Esophagus (tissue), 2 donors: Measurements from ENCODE around the gene ROBO2. TPM values are rescaled to one million over a fixed set of nuclear protein-coding genes. Genes with fewer than 3 reads are reported as not detected.

Source experiments
- H3K27ac ChIP-seq, 2 donors: one replicate each; pipeline ENCODE4 v1.5.1; 2013; ENCODE audit warnings: low read depth in 2 of 2, mild to moderate bottlenecking in 2 of 2, inconsistent platforms in 1 of 2, low read length in 1 of 2, moderate library complexity in 1 of 2
- H3K27me3 ChIP-seq, 2 donors: one replicate each; pipeline ENCODE4 v1.6.1; 2013; ENCODE audit warnings: low read length in 2 of 2, control low read depth in 1 of 2, mild to moderate bottlenecking in 1 of 2; ENCODE audit not compliant: insufficient read depth in 2 of 2, control insufficient read depth in 1 of 2
- H3K36me3 ChIP-seq, 2 donors: one replicate each; pipeline ENCODE4 v1.6.1; 2013; ENCODE audit warnings: low read length in 1 of 2; ENCODE audit not compliant: control insufficient read depth in 2 of 2, insufficient read depth in 2 of 2
- H3K4me1 ChIP-seq, 2 donors: one replicate each; pipeline ENCODE4 v1.6.1; 2013; ENCODE audit warnings: low read length in 1 of 2; ENCODE audit not compliant: control insufficient read depth in 2 of 2, insufficient read depth in 2 of 2
- H3K4me3 ChIP-seq, 2 donors: one replicate each; pipeline ENCODE4 v1.5.1; 2013; ENCODE audit warnings: low read length in 2 of 2, mild to moderate bottlenecking in 2 of 2, low read depth in 1 of 2, moderate library complexity in 1 of 2
- H3K9me3 ChIP-seq, 2 donors: one replicate each; pipeline ENCODE4 v1.6.1; 2013; ENCODE audit warnings: mild to moderate bottlenecking in 2 of 2, low read depth in 1 of 2, low read length in 1 of 2, moderate library complexity in 1 of 2; ENCODE audit not compliant: control insufficient read depth in 2 of 2, insufficient read depth in 1 of 2
- WGBS, 2 donors: extraction: QIAGEN DNeasy Blood & Tissue Kit; methylation state at CpG; one replicate each; pipeline ENCODE4 v1.1.7; 2013; 5-methylcytosine and 5-hydroxymethylcytosine counted together
- polyA plus RNA-seq, 2 donors: library from polyadenylated mRNA; stranded (reverse); fragments of 200-250 nt; gene quantifications; one replicate each; pipeline ENCODE4 v1.2.3, GENCODE V29; 2013
- donor health status: healthy with polysubstance abuse.
- donor health status: Bipolar disorder and iron deficiency.

The ROBO2 gene
- polyA plus RNA-seq, 2 donors: 1.4 to 2.4 TPM

DNA sequence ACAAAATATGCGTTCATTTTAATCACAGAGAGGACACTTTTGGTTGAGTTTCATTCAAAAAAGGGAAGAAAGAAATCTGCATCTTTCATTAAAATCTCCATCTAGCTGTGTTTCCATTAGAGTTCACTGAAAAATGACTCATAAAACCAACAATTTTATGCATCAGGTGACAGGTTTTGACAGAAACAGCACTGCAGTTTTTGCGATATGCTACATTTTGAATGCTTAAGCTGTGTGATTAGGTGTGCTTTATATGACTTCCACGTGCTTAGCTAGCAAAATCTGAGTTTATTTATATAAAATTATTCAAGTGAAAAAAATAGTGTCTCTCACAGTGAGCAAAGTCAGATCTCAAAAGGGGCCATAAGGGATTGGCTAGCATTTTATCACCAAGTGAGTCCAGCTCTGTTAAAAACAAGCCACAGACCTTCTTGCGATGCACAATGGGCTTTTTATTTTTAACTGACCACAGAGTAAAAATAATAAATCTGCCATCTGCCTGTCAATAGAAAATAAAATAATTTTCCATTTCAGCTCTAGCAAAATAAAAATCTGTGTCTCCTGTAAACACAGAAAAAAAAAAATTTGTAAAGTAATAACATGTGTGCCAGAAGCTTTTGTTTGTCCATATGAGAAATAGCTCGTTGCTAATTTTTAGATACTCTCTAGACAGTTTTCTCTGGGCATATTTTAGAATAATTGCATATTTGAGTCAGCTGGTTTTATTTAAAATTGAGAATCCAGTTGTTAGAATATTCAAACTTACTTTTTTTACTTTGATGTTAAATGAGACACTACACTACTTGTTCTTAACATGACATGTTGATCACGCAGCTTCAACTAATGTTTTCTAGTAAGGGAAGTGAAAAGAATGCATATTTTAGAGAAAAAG lies 409.8 kb downstream of the ROBO2 start:
- Histone ChIP-seq H3K9me3 (no peaks in the 10 kb centered on the region), H3K4me3 (no peak overlapping the region)
- 55 to 62% methylated on average over 6 of the region's 6 CpGs for WGBS, 2 donors

DNA sequence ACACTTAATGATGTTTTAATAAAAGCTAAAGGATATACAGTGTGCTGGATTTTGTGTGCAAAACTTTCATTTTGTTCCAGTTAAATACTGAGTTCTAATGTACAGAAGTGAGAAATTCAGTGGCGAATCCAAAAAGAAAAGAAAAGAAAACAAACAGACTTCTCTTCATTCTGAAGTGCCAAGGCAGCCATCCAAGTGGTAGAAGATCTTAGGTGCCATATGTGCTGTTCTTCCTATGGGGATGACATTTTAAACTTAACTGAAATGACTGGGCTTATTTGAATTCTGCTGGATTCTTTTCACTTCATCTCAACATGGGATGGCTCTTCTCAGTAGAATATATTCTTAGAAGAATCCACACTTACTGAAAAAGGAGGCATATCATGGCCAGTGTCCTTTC lies 416.5 kb downstream of the ROBO2 start:
- Histone ChIP-seq H3K27me3 (no peaks in the 10 kb centered on the region), H3K4me3 (no peak overlapping the region), H3K27ac (no peak overlapping the region), H3K4me1 (no peaks in the 10 kb centered on the region), H3K9me3 (no peaks in the 10 kb centered on the region), H3K36me3 (no peaks in the 10 kb centered on the region)
- 0 to 26% methylated on average over 1 of the region's 1 CpG for WGBS, 2 donors

More for the DNA sequence above, 409.8 kb downstream of the ROBO2 start:
- no peaks in the 10 kb centered on the region for H3K36me3 ChIP-seq
- H3K4me1 ChIP-seq: no peaks in the 10 kb centered on the region
- H3K27me3 ChIP-seq: no peaks in the 10 kb centered on the region
- H3K27ac ChIP-seq: no peak overlapping the region

DNA sequence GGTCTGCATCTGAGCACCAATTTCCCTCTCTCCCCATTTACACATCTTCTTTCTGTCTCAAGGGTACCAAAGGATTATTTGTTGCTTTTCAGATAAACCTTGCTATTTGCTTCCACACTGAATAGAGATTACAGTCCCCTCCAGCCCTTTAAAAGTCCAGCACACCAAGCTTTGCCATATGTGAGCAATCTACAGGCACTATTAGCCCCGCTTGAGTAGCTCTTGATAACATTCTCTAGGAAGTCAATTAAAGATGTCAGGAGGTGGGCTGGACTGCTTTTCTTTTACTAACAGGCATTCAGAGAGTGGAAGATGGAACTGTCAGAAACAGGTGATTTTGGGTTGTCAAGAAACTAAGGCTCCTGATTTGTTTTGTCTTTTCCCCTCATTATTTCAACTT lies 417.0 kb downstream of the ROBO2 start:
- H3K4me1 ChIP-seq: no peaks in the 10 kb centered on the region
- no peak overlapping the region for H3K27ac ChIP-seq
- no peaks in the 10 kb centered on the region for H3K27me3 ChIP-seq
- no peak overlapping the region for H3K4me3 ChIP-seq
- WGBS, 2 donors: 82 to 83% methylated on average over 1 of the region's 1 CpG
- no peaks in the 10 kb centered on the region for H3K9me3 ChIP-seq
- no peaks in the 10 kb centered on the region for H3K36me3 ChIP-seq

DNA sequence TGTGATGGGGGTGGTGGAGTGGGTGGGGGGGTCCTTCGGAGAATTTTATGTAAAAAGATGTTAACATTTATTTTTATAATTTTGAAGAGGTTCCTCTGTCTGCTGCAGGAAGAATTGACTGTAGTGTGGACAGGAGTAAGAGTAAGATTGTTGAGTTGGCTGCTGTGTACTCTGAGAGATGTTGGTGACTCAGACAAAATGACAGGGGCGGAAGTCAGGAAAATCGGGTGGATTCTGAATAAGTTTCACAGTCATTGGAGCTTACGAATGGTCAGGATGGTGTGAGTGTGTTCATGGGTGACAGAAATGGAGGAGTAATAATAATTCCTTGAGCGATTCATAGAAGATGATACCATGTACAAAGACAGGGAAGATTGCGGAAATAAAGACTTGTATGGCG lies 420.0 kb downstream of the ROBO2 start:
- H3K4me1 ChIP-seq: no peaks in the 10 kb centered on the region
- no peak overlapping the region for H3K27ac ChIP-seq
- H3K4me3 ChIP-seq: no peak overlapping the region
- H3K27me3 ChIP-seq: no peaks in the 10 kb centered on the region
- 87 to 91% methylated on average over 7 of the region's 7 CpGs for WGBS, 2 donors
- H3K36me3 ChIP-seq: no peaks in the 10 kb centered on the region
- no peaks in the 10 kb centered on the region for H3K9me3 ChIP-seq

DNA sequence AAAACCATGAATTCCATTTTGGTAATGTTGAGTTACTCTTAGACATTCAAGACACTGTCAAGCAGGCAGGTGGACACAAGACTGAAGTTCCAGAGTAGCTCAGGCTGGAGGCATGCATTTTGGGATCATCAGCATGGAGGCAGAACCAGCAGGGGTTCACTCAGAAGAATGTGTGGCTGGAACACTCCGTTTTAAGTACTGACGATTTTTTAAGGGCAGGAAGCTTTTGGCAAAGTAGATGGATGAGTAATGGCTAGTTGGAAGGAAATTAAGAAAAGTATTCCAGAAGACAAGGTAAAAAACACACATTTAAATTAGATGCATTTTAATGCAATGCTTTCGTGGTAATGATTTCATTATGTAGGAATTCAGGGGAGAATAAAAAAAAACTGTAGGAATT lies 420.4 kb downstream of the ROBO2 start:
- H3K4me3 ChIP-seq: no peak overlapping the region
- H3K36me3 ChIP-seq: no peaks in the 10 kb centered on the region
- H3K9me3 ChIP-seq: no peaks in the 10 kb centered on the region
- 41 to 55% methylated on average over 3 of the region's 3 CpGs for WGBS, 2 donors
- no peak overlapping the region for H3K27ac ChIP-seq
- no peaks in the 10 kb centered on the region for H3K27me3 ChIP-seq
- H3K4me1 ChIP-seq: no peaks in the 10 kb centered on the region

DNA sequence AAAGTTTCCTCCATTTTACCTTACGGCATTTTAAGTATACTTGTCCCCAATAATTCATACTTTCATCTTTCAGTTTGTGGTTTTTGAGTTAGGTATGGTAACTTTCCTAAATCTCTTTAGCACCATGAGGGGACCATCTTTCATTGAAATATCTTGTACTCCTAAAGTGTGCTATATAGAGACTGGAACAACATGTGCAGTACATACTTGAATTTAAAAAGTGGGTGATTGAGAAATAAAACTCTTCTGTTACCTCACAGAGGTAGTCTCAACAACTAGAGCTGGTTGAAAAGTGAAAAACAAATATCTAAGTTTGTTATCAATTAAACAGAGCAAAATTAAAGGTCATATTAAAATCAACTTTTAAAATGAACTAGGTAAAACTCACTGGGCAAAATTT lies 423.1 kb downstream of the ROBO2 start:
- no peaks in the 10 kb centered on the region for H3K9me3 ChIP-seq
- H3K4me1 ChIP-seq: no peaks in the 10 kb centered on the region
- WGBS, 2 donors: 0 to 42% methylated on average over 1 of the region's 1 CpG
- H3K27me3 ChIP-seq: no peaks in the 10 kb centered on the region
- H3K4me3 ChIP-seq: no peak overlapping the region
- no peak overlapping the region for H3K27ac ChIP-seq
- no peaks in the 10 kb centered on the region for H3K36me3 ChIP-seq

DNA sequence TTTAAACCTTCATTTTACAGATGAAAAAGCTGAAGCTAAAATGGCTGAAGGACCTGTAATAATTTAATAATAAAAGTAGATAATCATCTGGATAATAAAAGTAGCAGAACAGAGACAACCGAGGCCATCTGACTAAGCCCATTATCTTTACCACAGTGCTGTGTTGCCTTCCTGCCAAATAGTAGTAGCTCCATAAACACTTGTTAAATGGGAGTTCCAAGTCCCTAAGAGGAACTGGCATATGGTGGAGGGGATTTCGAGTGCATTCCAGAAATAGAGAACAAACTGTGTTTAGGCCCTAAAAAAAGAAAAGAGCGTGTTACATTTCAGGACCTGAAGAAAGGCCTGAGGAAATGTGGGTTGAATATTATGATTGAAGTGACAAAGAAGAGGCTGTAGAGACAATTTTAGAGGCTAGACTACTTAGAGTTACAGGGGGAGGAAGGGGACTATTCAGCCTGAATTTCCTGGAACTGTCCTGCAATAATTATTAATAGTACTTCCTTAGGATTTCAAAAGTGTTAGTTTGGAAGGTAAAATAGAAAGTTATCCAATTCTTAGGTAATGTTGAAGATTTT lies 424.3 kb downstream of the ROBO2 start:
- no peak overlapping the region for H3K27ac ChIP-seq
- no peaks in the 10 kb centered on the region for H3K27me3 ChIP-seq
- no peak overlapping the region for H3K4me3 ChIP-seq
- H3K4me1 ChIP-seq: no peaks in the 10 kb centered on the region
- no peaks in the 10 kb centered on the region for H3K9me3 ChIP-seq
- H3K36me3 ChIP-seq: no peaks in the 10 kb centered on the region
- 39 to 52% methylated on average over 3 of the region's 3 CpGs for WGBS, 2 donors

DNA sequence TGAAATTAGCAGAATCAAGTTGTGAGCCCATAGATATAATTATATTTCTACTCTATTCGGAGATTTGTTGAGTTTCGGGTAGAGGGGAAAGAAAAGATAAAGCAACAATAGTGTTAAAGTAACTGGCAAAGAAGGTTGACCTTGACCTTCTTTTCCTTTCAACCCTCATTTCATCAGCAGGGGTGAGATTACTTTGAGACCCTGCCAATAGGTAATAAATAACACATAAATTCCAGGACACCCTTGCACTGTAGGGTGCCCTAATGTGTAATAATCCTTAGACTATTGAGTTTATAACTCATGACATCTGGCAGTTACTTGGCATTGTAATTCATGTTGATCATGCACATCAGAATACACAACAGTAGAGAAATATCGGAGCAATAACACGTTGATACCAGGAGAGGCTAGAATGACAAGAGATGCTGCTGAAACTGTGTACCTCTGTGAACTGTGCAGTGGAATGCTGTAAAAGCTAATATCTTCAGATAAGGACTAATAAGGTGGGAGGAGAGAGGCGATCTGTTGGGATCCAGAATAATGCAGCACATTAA lies 426.7 kb downstream of the ROBO2 start:
- WGBS, 2 donors: 88 to 93% methylated on average over 5 of the region's 5 CpGs
- no peaks in the 10 kb centered on the region for H3K4me1 ChIP-seq
- no peak overlapping the region for H3K27ac ChIP-seq
- no peaks in the 10 kb centered on the region for H3K9me3 ChIP-seq
- H3K36me3 ChIP-seq: no peaks in the 10 kb centered on the region
- no peak overlapping the region for H3K4me3 ChIP-seq
- no peaks in the 10 kb centered on the region for H3K27me3 ChIP-seq

DNA sequence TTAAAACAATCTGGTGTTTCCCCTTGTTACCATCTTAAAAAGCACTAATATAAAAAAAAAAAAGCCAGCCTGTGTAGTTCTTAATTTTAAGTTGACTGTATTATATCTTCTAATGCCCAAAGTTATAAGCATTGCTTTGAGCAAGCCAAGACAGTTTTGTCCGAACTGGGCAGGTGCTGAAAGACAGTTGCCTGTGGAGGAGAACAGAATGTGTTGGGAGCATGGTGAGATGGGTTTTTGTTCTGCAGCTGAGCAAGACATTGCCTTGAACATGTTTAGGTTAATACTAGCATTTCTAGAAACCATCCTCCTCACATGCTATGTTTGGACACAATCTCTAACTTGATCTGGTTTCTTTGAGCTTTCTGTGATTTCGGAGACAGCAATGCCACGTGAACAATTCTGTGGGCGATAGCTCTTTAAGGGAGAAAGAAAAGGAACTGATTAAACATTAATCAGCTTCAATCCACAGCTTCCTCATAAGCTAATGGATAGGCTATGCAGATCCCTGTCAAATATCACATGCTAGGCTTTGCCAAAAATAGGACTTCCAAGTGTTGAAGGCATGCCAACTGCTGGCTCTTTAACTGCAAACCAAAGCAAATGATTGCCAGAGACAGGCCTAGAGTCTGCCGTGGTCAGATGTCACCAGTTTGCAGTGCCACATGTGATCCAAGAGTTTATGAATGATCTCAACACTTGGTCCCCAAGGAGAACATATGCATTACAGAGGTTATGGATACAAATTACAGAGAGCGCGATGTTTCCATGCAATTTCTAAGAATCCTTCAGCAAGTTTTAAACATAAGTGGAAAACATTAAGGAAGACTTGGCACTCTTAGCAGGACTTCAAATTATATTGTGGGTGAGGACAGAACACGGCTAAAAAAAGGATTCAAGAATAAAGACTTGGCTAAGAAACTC lies 428.1 kb downstream of the ROBO2 start:
- Histone ChIP-seq H3K4me1 (no peaks in the 10 kb centered on the region), H3K27ac (no peak overlapping the region), H3K36me3 (no peaks in the 10 kb centered on the region), H3K4me3 (no peak overlapping the region), H3K27me3 (no peaks in the 10 kb centered on the region), H3K9me3 (no peaks in the 10 kb centered on the region)
- 40 to 44% methylated on average over 8 of the region's 8 CpGs for WGBS, 2 donors
